ENCODE measurements around the gene LRRC42. TPM values are rescaled to one million over a fixed set of nuclear protein-coding genes. Genes with fewer than 3 reads are reported as not detected.
"Not testable (repeated sequence)": the region's sequence is repeated elsewhere in the genome, so short reads cannot be mapped to it uniquely, and the experiment has no call there.

Gene LRRC42
- total RNA-seq, 1 donor from 2014 or later: 13.8 TPM

DNA sequence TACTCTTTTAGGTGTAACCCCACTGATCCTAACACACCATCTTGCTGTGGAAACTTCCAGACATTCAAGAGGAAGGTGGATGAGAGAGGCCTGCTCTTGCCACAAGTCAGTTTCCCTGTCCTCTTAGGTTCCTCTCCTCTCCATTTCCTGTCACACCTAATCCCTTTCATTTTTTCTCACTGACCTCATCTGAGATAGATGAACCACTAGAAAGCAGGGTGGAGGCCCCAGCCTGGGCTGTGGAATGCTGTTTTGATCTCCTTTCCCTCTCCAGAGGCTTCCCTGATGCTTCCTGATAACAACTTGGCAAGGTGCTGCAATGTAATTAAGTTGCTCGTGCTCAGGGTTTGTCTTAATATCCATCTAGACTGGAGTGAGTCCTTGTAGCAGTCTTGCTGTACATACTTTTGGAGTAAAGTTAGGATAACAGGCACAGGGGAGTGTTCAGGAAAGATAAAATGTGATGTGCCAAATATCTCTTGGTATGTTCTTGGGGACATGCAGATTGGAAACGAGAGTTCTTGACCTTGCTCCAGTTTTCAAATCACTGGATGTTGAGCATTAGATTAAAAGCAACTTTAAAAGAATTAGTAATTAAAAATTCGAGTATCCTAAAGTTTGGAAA lies 11.2 kb downstream of the LRRC42 start:
- intact Hi-C loops (cut with DNase I): no loop called here
- no peak for ATAC-seq
- no peak for DNase-seq (ENCODE audit: missing footprints)

DNA sequence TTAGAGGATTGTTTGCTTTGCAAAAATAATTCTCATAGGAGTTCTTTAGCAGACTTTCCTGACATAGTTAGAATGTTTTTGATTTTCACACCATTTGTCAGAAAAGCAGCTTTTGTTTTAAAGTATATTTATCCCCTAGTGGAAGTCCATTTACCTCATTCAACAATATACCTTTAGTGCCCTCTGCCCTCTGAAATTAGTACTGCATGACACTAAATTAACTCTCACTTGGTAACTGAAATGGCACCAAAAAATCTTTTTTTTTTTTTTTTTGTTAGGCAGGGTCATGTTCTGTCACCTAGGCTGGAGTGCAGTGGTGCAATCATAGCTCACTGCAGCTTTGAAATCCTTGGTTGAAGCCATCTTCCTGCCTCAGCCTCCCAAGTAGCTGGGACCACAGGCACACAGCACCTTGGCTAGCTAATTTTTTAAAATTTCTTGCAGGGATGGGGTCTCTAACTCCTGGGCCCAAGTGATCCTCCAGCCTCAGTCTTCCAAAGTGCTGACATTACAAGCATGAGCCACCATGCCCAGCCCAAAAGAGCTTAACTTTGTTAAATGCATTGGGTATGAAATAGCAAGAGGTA lies 13.6 kb downstream of the LRRC42 start:
- intact Hi-C loops (cut with DNase I): no loop called here
- ATAC-seq (no peak), DNase-seq (ENCODE audit: missing footprints) (no peak)

DNA sequence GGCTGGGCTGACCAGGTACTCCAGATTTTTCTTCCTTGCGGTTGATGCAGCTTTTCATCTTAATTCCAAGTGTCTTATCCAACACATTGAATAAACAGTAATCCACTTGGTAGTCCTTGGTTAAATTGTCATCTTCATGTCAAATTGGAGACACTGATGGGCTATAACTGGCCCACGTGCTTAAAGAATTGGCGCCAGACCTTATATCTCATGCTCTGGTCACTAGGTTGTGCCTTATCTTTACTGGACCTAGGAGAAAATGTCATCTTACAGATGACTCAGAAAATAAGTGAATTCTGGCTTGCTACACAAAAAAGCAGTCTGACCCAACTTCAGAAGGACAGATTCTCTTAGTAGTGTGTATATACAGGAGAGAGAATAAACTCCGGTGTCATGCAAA lies 16.2 kb downstream of the LRRC42 start:
- intact Hi-C loops (cut with DNase I): no loop called here
- DNase-seq (ENCODE audit: missing footprints) (no peak), ATAC-seq (no peak)

DNA sequence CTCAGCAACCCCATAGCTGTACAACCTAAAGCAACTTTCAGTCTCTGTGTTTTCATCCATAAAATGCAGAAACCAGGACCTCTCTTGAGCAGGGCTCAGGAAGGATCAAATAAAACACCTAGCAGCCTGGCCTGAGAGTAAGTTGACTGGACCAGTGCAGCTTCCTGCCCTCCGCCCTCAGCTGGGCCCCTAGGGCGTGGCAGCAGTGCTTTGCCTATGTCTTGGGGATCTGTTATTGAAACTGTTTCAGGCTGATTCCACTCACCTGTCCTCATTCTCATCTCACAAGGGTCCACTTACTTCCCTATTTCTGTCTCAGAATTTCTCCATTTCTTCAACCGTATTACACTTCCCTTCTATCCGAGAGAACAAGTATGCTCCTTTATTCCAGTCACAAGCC lies 17.3 kb downstream of the LRRC42 start:
- DNase-seq (ENCODE audit: missing footprints) (no peak), ATAC-seq (no peak)
- intact Hi-C loops (cut with DNase I): no loop called here

DNA sequence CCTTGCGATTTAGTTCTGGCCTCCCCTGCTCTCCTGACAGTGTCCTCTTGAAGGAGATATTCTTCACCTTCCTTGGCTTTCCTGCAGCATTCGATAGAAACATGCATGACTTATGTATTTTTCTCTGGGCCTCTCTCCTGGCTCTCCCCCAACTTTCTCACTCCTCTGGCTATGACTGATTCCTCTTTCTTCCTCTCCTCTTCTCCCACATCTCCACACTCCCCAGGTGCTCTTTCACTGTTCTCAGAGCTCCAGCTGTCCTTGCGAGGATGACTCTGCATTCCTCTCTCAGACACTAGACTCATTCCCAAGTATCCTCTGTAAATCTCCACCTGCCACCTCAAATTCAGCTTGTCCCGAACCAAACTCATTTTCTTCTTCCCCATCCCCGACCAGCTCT lies 18.0 kb downstream of the LRRC42 start:
- DNase-seq (ENCODE audit: missing footprints) (no peak), ATAC-seq (no peak)
- intact Hi-C loops (cut with DNase I): no loop called here

DNA sequence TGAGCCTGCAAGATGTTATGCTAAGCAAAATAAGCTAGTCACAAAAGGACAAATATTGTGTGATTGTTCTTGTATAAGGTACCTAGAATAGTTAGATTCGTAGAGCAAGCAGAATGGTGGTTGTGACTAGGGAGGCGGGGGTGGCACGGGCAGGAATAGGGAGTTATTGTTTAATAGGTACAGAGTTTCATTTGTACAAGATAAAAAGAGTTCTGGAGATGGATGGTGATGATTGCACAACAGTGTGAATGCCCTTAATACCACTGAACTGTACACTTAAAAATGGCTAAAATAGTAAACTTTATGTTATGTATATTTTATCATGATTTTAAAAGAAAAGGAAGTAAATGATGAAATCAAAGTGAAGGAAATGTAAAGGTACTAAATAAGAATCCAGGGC lies 20.6 kb downstream of the LRRC42 start:
- DNase-seq (ENCODE audit: missing footprints): no peak
- ATAC-seq: no peak
- intact Hi-C loops (cut with DNase I): no loop called here

DNA sequence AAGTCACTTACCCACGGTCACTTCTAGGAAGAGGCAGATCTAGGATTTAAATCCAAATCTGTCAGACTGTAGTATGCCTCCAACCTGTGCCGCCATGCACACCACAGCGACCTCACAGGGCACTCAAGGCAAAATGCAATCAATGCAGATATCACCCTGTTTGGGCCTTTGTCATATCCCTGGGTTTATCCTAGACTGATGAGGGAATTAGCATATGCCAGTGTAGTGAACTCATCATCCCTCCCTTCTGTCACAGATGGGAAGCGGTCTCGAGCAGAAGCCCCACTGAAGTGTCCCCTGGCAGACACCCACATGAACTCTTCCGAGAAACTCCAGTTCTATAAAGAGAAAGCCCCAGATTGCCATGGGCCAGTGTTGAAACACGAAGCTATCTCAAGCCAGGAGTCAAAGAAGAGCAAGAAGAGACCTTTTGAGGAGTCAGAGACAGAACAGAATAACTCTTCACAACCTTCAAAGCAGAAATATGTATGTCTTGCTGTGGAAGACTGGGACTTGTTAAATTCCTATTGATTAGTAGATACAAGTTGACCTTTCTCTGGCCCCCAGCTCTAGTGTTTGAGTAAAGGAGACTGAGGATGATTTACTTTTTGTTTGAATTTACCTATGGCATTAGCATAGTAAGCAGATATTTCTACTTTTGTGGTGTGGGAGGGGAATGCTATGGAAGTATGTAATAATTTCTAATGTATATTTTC lies 21.4 kb downstream of the LRRC42 start:
- ATAC-seq: no peak
- no peak for DNase-seq (ENCODE audit: missing footprints)
- intact Hi-C loops (cut with DNase I): no loop called here

DNA sequence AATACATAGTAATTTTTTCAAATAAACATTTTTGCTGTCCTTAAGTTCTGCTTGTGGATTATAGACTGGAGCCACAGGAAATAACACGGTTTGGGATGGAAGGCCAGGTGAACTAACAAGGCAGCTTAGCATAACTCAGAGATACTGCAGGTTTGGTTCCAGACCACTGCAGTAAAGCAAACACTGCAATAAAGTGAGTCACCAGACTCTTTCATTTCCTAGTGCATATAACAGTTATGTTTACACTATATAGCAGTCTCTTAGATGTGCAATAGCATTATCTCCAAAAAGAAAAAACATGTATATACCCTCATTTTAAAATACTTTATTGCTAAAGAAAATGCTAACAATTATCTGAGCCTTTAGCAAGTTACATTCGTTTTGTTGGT lies 22.0 kb downstream of the LRRC42 start:
- ATAC-seq: no peak
- DNase-seq (ENCODE audit: missing footprints): no peak
- intact Hi-C loops (cut with DNase I): no loop called here

DNA sequence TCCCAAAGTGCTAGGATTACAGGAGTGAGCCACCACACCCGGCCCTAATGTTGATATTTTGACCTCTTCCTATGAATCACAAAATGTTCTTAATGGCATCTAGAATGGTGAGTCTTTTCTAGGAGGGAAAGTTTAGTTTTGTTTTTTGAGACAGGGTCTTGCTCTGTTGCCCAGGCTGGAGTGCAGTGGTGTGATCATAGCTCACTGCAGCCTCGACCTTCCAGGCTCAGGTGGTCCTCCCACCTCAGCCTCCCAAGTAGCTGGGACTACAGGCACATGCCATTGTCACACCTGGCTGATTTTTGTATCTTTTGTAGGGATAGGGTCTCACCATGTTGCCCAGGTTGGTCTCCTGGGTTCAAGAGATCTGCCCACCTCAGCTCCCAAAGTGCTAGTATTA lies 23.2 kb downstream of the LRRC42 start:
- intact Hi-C loops (cut with DNase I); ATAC-seq; DNase-seq (ENCODE audit: missing footprints): not testable (repeated sequence)

DNA sequence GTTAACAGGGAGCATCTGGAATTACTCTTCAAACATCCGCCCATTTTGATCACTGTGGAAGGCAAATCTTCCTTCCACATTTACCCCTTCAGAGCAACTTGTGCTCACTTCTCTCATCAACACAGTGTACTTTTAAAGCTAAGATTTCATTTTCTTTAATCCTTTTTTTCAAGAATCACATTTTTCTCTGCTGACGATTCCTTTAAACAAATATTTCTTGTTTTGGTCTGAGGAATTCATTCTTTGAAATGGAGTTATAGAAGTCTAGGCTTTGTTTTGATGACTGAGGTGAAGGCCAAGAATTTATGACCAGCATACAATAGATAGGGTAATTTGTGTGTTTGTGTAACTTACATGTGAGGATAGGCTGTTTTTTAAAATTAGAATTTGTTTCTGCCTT lies 25.6 kb downstream of the LRRC42 start:
- DNase-seq (ENCODE audit: missing footprints) (no peak), ATAC-seq (no peak)
- intact Hi-C loops (cut with DNase I): no loop called here

DNA sequence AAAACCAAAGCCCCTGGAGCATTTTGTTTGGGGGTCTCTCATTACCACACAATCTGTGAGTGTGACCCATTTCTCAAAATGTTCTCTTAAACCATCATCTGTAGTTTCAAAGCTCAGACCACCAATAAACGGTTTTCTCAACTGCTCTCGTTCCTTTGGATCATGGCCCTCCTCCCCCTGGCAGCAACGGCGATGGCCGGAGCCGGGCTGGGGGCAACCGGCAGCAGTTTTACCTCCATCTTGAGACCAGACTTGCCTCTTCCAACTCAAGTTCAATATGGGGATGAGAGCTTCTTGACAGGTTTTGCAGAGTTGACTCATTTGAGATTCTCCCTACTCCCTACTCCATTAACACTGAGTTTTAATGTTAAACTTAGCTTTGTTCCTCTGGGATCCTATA lies 29.7 kb downstream of the LRRC42 start:
- intact Hi-C loops (cut with DNase I): no loop called here
- ATAC-seq (no peak), DNase-seq (ENCODE audit: missing footprints) (no peak)

DNA sequence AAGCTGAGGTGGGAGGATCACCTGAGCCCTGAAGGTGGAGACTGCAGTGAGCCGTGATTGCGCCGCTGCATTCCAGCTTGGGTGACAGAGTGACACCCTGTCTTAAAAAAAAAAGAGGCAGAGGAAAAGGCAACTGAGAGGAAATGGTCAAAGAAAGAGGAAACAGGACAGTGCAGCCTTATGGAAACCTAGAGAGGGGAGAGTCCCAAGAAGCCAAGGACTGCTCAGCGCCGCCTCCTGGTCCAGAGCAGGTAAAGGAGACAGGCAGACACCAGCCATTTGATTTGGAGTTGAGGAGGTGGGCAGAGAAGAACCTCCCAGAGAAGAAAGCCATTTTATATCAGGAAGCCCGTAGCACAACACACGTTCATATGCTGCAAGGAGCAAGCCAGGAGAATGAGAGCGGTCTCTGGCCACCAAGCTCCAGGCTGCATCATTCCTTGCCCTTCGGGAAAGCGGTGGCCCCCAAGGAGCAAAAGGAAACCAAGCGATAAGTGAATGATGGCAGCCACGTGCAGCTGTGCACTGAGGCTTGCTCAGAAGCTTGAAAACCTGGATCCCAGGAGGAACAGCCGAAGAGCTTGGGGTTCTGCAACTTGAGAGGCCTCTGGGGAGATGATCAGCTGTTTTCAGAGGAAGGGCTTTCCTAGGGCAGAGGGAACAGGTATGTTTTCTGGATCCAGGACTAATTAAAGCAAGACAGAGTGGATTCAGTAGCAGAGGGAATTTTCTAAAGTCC lies 33.7 kb downstream of the LRRC42 start:
- no peak for ATAC-seq
- intact Hi-C loops (cut with DNase I): no loop called here
- DNase-seq (ENCODE audit: missing footprints): no peak

DNA sequence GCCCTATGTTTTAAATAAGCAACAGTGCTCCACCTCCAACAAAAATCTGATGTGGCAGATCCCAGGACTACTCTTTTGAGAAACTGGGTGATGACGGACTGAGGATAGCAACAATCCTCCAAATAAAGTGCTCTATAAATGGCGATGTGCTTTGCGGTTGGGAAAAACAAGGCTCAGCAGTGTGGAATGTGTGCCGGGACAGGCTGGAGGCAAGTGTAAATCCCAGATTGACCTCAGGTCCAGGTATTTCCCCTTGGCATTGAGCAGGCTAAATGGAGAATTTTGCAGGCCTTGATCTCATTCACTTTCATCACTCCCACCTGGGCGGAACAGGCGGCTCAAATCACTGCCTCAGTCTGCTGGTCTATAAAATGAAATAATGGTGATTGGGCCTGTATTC lies 35.1 kb downstream of the LRRC42 start:
- no peak for DNase-seq (ENCODE audit: missing footprints)
- no peak for ATAC-seq
- intact Hi-C loops (cut with DNase I): no loop called here

DNA sequence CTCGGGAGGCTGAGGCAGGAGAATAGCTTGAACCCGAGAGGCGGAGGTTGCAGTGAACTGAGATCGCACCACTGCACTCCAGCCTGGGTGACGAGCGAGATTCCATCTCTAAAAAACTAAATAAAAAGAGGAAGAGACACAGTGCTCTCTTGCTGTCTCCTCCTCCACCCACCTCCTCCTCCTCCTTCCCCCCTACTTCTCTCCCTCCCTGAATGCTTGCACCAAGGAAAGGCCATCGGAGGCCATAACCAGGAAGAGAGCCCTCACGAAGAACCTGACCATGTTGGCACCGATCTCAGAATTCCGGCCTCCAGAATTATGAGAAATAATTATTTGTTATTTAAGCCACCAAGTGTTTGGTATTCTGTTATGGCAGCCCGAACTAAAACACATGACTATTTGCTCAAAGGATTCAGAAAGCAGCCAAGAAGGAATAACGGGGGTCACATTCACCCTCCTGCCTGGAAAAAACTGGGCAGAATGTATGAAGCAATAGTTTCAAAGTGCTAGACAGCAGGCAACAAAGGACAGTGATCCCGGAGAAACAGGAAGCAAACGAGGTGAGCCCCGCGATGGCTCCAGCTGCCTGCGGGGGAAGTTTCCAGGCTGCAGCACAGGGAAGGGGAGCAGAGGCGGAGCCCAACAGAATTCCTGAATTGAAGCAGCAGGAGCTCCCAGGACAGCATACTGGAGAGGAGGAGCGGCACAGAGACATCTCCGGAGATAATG lies 36.0 kb downstream of the LRRC42 start:
- intact Hi-C loops (cut with DNase I): no loop called here
- ATAC-seq (peak; percentile 72), DNase-seq (ENCODE audit: missing footprints) (no peak)

DNA sequence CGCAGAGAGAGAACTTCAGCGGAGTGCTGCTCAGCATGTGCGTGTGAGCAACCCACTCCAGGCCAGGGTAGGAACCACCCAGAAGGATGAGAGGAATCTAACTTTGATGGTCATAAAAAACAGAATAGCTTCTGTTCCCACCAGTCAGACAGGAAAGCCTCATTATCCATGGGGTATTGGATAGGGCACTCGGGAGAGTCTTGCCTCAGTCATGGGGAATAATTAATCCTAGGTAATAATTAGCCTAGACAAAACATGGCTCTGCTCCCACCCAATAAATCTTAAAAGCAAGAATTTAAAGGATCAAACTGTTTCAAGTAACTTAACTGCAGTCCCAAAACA lies 36.6 kb downstream of the LRRC42 start:
- intact Hi-C loops (cut with DNase I): no loop called here
- DNase-seq (ENCODE audit: missing footprints): no peak
- ATAC-seq: peak; percentile 13

DNA sequence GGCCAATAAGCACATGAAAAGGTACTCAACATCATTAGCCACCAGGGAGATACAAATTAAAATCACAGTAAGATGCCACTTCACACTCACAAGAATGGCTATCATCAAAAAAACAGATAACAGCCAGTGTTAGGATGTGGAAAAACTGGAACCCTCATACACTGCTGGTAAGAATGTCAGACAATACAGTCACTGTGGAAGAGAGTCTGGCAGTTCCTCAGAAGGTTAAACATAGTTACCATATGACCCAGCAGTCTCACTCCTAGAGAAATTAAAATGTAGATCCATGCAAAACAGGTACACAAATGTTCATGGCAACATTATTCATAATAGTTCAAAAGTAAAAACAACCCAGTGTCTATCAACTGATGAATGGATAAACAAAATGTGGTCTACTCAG lies 38.6 kb downstream of the LRRC42 start:
- ATAC-seq: no peak
- DNase-seq (ENCODE audit: missing footprints): no peak
- intact Hi-C loops (cut with DNase I): no loop called here

DNA sequence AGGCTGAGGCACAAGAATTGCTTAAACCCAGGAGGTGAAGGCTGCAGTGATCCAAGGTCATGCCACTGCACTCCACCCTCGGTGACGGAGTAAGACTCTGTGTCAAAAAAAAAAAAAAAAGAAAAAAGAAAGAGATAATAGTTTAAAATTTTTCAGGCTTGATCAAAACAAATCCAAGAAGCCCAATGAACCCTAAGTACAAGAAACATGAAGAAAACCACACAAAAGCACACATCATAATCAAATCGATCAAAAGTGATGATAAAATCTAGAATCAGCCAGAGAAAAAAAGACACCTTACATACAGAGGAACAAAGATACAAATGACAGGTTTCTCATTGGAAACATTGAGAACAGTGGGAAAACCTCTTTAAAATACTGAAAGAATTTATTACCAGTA lies 40.3 kb downstream of the LRRC42 start:
- ATAC-seq (no peak), DNase-seq (ENCODE audit: missing footprints) (no peak)
- intact Hi-C loops (cut with DNase I): no loop called here

DNA sequence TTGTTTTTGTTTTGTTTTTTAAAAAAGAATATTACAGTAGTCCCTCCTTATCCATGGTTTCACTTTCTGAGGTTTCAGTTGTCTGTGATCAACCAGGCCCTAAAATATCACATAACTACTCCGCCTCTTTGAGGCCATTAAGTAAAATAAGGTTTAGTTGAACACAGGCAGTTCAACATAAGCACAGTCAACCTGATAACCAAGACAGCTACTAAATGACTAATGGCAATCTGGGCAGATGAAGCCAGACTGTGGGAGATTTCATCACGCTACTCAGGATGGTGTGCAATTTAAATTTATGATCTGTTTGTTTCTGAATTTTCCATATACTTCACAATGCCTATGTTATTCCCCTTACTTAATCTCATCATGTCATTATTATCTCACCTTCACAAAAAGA lies 41.7 kb downstream of the LRRC42 start:
- DNase-seq (ENCODE audit: missing footprints): no peak
- ATAC-seq: no peak
- intact Hi-C loops (cut with DNase I): no loop called here

DNA sequence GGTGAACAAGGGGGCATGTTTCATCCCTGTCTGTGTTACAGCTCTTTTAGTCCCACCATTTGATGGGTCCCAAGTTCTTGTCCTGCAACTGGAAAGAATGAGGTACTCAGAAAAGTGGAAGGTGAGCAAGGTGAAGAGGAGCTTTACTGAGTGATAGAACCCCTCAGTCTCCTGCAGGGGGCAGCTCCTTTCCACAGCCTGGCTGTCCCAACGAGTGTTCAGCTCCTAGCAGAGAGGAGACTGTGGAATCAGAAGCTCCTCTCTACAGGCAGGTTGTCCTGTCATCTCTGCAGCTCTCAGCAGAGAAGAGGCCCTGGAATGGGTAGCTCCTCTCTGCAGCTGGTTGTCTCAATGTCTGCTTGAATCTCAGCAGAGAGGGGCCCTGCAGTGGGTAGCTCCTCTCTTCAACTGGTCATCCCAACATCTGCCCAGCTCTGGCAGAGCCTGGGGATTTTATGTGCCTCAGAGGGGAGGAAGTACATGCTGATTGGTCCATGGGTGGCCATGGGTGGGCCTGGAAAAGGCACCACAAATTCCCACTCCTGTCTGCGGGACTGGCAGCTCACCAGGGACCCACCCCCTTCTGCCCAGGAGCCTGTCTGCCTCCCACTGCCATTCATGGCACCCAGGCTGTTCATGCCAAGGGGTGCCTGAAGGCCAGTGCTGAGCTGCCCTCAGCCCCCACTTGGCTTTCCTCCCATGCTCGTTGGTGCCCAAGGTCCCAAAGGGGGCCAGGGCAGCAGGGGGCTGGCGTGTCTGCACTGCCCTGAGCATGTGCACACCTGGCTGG lies 46.1 kb downstream of the LRRC42 start:
- ATAC-seq (no peak), DNase-seq (ENCODE audit: missing footprints) (no peak)
- intact Hi-C loops (cut with DNase I): no loop called here

Measured in Right ventricle myocardium inferior (tissue), 1 donor.